ENCODE measurements around the gene LIN7A.
"Not testable (repeated sequence)": the region's sequence is repeated elsewhere in the genome, so short reads cannot be mapped to it uniquely, and the experiment has no call there.

DNA sequence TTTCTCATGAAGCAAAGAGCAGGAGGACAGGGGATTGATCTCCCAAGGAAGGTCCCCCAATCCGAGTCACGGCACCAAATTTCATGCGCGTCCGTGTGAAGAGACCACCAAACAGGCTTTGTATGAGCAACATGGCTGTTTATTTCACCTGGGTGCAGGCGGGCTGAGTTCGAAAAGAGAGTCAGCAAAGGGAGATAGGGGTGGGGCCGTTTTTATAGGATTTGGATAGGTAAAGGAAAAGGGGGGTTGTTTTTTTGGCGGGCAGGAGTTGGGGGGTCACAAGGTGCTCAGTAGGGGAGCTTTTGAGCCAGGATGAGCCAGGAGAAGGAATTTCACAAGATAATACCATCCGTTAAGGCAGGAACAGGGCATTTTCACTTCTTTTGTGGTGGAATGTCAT, 149.3 kb downstream of the LIN7A start:
- not testable (repeated sequence) for TF ChIP-seq CTCF (conservative IDR thresholded peaks at IDR 0.05; ENCODE audit: low read depth, low read length); EZH2 (IDR thresholded peaks at IDR 0.05; ENCODE audit: borderline replicate concordance, low read depth, low read length, poor library complexity, severe bottlenecking)
